ENCODE measurements around the gene C7orf57.

C7orf57 gene

GRCh38 chr7:48109848-48110663, 74.7 kb downstream of the C7orf57 start:
- peak; percentile 47 for DNase-seq (ENCODE audit: low spot score)

GRCh38 chr7:48110868-48111267, 75.5 kb downstream of the C7orf57 start:
- DNase-seq (ENCODE audit: low spot score) = no peak
